Suppressor macrophage treated with lipopolysaccharide for 1 hour (primary cell): ENCODE data around the gene MTA1.

Source experiments
- DNase-seq, 3 donors: peaks; one replicate each; pipeline ENCODE4 v3.0.0-alpha.2; 2020 to 2022

Gene MTA1

GRCh38 chr14:105425823-105426247 is 6.2 kb downstream of the MTA1 start:
- DNase-seq: no peak

- no peak for DNase-seq
These were observed 6.9 kb downstream of the MTA1 start for GRCh38 chr14:105426416-105427130.

- DNase-seq: no peak
These were observed 7.8 kb downstream of the MTA1 start for GRCh38 chr14:105427412-105427811.

GRCh38 chr14:105427936-105428485 is 8.4 kb downstream of the MTA1 start:
- DNase-seq: no peak

- no peak for DNase-seq
These were observed 10.4 kb downstream of the MTA1 start for GRCh38 chr14:105430042-105430441.

- DNase-seq: no peak
These were observed 10.9 kb downstream of the MTA1 start for GRCh38 chr14:105430565-105430964.

GRCh38 chr14:105431256-105431655 is 11.6 kb downstream of the MTA1 start:
- no peak for DNase-seq

GRCh38 chr14:105432657-105433056 is 13.0 kb downstream of the MTA1 start:
- no peak for DNase-seq

- DNase-seq: no peak
These were observed 13.6 kb downstream of the MTA1 start for GRCh38 chr14:105433161-105433605.

- DNase-seq: no peak
These were observed 16.8 kb downstream of the MTA1 start for GRCh38 chr14:105436402-105436801.

GRCh38 chr14:105436891-105437722 is 17.5 kb downstream of the MTA1 start:
- DNase-seq: no peak

GRCh38 chr14:105437723-105438500 is 18.3 kb downstream of the MTA1 start:
- DNase-seq: no peak

- DNase-seq: no peak
These were observed 19.6 kb downstream of the MTA1 start for GRCh38 chr14:105439179-105439578.

GRCh38 chr14:105439710-105440553 is 20.3 kb downstream of the MTA1 start:
- no peak for DNase-seq

GRCh38 chr14:105440554-105440900 is 20.9 kb downstream of the MTA1 start:
- DNase-seq: no peak

- no peak for DNase-seq
These were observed 21.4 kb downstream of the MTA1 start for GRCh38 chr14:105440992-105441391.

- no peak for DNase-seq
These were observed 22.5 kb downstream of the MTA1 start for GRCh38 chr14:105442125-105442524.

GRCh38 chr14:105442834-105443233 is 23.2 kb downstream of the MTA1 start:
- DNase-seq: no peak

- no peak for DNase-seq
These were observed 25.2 kb downstream of the MTA1 start for GRCh38 chr14:105444859-105445258.

GRCh38 chr14:105445290-105445689 is 25.7 kb downstream of the MTA1 start:
- no peak for DNase-seq

GRCh38 chr14:105445901-105446845 is 26.5 kb downstream of the MTA1 start:
- DNase-seq: no peak
